Adrenal gland (tissue), 12 donors: ENCODE data around the gene LIMS1. TPM values are rescaled to one million over a fixed set of nuclear protein-coding genes. Genes with fewer than 3 reads are reported as not detected.
A peak's percentile ranks its signal among the peaks of the same experiment; 100 is the strongest.
"Not testable (repeated sequence)": the region's sequence is repeated elsewhere in the genome, so short reads cannot be mapped to it uniquely, and the experiment has no call there.

Experiments
- DNase-seq, 7 donors: peaks; one replicate each; pipeline ENCODE4 v3.0.0-alpha.2; 2019 to 2020
- H3K27ac ChIP-seq, 5 donors: fragments of 200-600 bp; sonication (generic) in 4 of 5; 1 replicate in 3 of 5; 2 replicates in 2 of 5; pipeline versions ENCODE4 v1.5.1 to v1.8.0; 2016 to 2020; ENCODE audit warnings: mild to moderate bottlenecking in 1 of 5
- H3K27me3 ChIP-seq: fragments of 200-600 bp; 2 replicates; pipeline ENCODE4 v1.8.0; 2021
- H3K36me3 ChIP-seq, 2 donors: fragments of 200-600 bp; replicated peaks in 1 of 2; 1 replicate in 1 of 2; 2 replicates in 1 of 2; pipeline versions ENCODE4 v1.5.1 to v1.8.0; 2018 to 2022
- H3K4me1 ChIP-seq, 2 donors: fragments of 200-600 bp; replicated peaks in 1 of 2; 1 replicate in 1 of 2; 2 replicates in 1 of 2; pipeline versions ENCODE4 v1.5.1 to v1.8.0; 2018 to 2021
- H3K4me3 ChIP-seq, 4 donors: fragments of 200-600 bp; sonication (generic) in 3 of 4; one replicate each; pipeline ENCODE4 v1.5.1; 2016 to 2018
- H3K9me3 ChIP-seq, 3 donors: fragments of 200-600 bp; sonication (generic) in 1 of 3; replicated peaks in 1 of 3; 1 replicate in 2 of 3; 2 replicates in 1 of 3; pipeline versions ENCODE4 v1.5.1 to v1.8.0; 2016 to 2021
- POLR2A ChIP-seq, 2 donors: fragments of 450-650 bp; IDR thresholded peaks; one replicate each; pipeline ENCODE4 v1.6.1; 2017; ENCODE audit warnings: antibody characterized with exemption in 2 of 2, mild to moderate bottlenecking in 2 of 2, moderate library complexity in 1 of 2
- WGBS, 4 donors: extraction: QIAGEN DNeasy Blood & Tissue Kit in 2 of 4; methylation state at CpG; one replicate each; pipeline versions ENCODE4 v1.1.5 to v1.1.7; 2013 to 2017; 5-methylcytosine and 5-hydroxymethylcytosine counted together
- intact Hi-C, 2 donors: fragments of 100-400 bp; cut with DNase I; formaldehyde crosslinking; loops; one replicate each; pipeline versions ENCODE4 v1.14.1 to v1.15.0; 2022 to 2023
- polyA plus RNA-seq, 3 donors: library from polyadenylated mRNA; stranded (reverse); fragments of 200-250 nt in 2 of 3; fragments of 350-450 nt in 1 of 3; fragmentation: Illumina TruSeq in 1 of 3; extraction: RNeasy Lipid Tissue Mini Kit (QIAGEN cat#74804) in 1 of 3; gene quantifications; one replicate each; pipeline ENCODE4 v1.2.3, GENCODE V29; 2013 to 2014
- total RNA-seq, 9 donors: library from RNA; depleted of rRNA in 4 of 9; stranded (reverse); fragments of >200 nt in 4 of 9; fragments of 120-200 nt in 1 of 9; fragmentation: NEBNext Ultra II Directional in 1 of 9; extraction: Animal tissue kit (Norgen Biotek cat#: 25700) in 1 of 9; gene quantifications; one replicate each; pipeline versions ENCODE4 v1.1.0 to v1.2.4, GENCODE V29; 2013 to 2023
- donor health status: healthy with polysubstance abuse.
- donor health status: Bipolar disorder and iron deficiency.
- donor health status: DM: yes; HTN: yes; CAD: no.
- donor health status: DM: no; HTN: no; CAD: no.
- donor health status: DM: no; HTN: no; CAD: no.
- donor health status: DM: yes; HTN: yes; CAD: no.

LIMS1 gene
- total and polyA plus RNA-seq, 12 donors = 33.5 to 182 (median 111) TPM

DNA sequence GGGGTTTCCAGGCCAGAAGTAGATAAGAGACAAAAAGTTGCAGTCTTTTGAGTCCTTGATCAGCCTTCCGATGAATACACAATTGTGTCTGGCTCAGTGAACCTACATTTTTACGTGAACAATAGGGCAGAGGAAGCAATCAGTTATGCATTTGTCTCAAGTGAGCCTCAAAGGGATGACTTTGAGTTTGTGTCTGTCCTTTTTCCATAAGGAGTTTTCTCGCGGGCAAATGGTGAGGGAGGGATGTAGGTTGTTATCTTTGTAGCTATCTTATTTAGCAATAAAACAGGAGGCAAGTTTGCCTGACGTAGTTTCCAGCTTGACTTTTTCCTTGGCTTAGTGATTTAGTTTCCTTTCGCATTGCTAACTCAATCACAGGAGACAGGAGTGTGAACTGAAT is 119.6 kb downstream of the LIMS1 start:
- H3K9me3 ChIP-seq, H3K27me3 ChIP-seq, intact Hi-C loops, H3K36me3 ChIP-seq, H3K4me1 ChIP-seq, H3K4me3 ChIP-seq: not testable (repeated sequence)
- WGBS, 4 donors = 16 to 20% methylated on average over 4 to 5 of the region's 6 CpGs; no CpG with 5 or more reads in 2 of the 4 donors
- peak overlapping the region in 4 of 5 donors; percentile 75 to 92 (median 83) for H3K27ac ChIP-seq
- DNase-seq = peak in 1 of 7 donors; percentile 55

DNA sequence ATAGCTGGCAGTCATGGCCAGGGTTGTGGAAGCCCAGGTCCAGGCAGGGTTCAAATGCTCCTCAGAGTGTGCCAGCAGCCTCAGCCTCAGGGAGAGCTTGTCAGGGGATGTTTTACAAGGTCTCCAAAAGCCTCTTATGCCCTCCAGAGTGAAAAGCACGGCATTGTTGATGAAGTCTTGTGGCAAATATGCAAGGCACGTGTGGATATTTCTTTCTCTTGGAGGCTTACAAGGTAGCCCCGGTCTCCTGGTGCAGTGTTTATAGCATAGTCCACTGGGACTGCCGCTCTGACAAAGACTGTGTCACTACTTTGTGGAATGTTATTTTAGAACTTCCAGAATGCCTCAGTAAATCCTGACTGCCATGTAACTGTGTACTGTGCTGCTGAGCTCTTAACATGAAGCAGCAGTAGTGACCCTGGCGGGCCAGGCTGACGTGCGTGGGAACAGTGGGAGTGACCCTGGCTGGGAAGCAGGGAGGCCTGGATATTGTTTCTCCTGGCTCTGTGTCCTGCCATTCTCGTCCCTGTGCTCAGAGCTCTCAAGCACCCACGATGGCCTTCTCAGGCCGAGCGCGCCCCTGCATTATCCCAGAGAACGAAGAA is 120.4 kb downstream of the LIMS1 start:
- peak; percentile 78 to 97 (median 88) for DNase-seq
- H3K4me3 ChIP-seq = not testable (repeated sequence)

DNA sequence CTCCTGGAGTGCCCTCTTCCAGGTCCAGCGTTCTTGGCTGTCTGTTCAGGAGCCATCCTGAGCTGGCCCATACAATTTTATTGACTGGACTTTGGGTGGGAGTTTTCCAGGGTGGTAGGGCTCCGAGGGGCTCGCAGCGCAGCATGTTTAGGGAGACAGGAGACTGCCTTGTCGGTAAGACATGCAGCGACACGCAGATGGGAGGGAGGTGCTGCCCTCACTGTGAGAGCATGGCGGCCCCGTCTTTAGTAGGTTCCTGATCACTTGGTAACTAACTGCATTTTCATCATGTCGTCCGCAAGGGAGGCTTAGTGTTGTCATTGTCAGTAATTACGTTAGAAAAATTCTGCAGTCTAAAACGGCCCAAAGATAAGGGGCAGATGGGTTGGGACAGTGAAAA is 121.0 kb downstream of the LIMS1 start:
- DNase-seq, H3K27ac ChIP-seq, H3K9me3 ChIP-seq, intact Hi-C loops, H3K36me3 ChIP-seq, H3K27me3 ChIP-seq, H3K4me1 ChIP-seq, H3K4me3 ChIP-seq: not testable (repeated sequence)
- WGBS, 4 donors = no CpG with 5 or more reads among the region's 13 CpGs

More for the DNA sequence above, 120.4 kb downstream of the LIMS1 start:
- 15 to 32% (median 16%) methylated on average over 4 to 9 of the region's 13 CpGs; no CpG with 5 or more reads in 1 of the 4 donors for WGBS, 4 donors
- H3K27me3 ChIP-seq, H3K36me3 ChIP-seq, intact Hi-C loops, H3K9me3 ChIP-seq, H3K4me1 ChIP-seq: not testable (repeated sequence)
- H3K27ac ChIP-seq = peak overlapping the region; percentile 53 to 92 (median 79)

DNA sequence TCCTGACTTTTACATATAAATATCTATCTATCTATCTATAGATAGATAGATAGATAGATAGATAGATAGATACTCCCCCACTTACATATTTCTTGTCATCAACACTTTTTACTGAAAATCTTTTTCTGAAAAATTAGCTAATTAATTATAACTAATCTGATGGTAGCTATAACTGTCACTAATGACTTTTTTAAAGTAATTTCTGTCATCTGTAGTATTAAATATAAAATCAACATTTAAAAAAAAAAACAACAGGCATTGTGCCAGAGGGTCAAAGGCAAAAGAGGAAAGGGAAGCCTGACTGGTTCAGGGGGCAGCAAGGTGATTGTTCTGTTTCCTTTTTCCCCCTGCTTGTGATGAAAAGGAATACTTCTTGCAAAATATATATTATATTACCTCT is 122.0 kb downstream of the LIMS1 start:
- peak overlapping the region in 1 of 4 donors; percentile 36 for H3K4me3 ChIP-seq
- DNase-seq, H3K4me1 ChIP-seq, H3K36me3 ChIP-seq, intact Hi-C loops, H3K9me3 ChIP-seq, H3K27me3 ChIP-seq, H3K27ac ChIP-seq: not testable (repeated sequence)

DNA sequence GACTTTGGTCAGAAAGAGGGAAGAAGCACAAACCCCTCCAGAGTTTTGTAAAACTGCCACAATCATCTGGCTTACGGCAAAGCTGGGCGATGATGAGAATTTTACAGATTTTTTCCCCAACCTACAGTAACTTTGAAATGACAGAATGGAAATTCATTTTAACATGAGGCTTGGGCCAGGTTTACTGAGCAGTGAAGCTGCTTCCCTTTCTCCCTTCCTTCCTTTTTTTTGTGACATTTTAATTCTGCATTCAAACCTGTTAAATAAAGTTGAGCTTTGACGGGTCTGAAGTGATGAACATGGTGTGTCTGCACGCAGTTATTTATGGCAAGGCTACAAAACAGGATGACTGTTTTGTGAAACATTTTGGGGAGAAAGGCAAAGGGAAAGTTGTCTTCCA is 123.2 kb downstream of the LIMS1 start:
- intact Hi-C loops, DNase-seq, H3K9me3 ChIP-seq, H3K4me3 ChIP-seq, H3K36me3 ChIP-seq, H3K27me3 ChIP-seq: not testable (repeated sequence)
- peak overlapping the region in 1 of 5 donors; percentile 21 for H3K27ac ChIP-seq
- H3K4me1 ChIP-seq = peaks cover 10 to 11% of the 10 kb centered on the region in 2 donors
- 56 to 79% (median 64%) methylated on average over 2 to 4 of the region's 4 CpGs for WGBS, 4 donors

DNA sequence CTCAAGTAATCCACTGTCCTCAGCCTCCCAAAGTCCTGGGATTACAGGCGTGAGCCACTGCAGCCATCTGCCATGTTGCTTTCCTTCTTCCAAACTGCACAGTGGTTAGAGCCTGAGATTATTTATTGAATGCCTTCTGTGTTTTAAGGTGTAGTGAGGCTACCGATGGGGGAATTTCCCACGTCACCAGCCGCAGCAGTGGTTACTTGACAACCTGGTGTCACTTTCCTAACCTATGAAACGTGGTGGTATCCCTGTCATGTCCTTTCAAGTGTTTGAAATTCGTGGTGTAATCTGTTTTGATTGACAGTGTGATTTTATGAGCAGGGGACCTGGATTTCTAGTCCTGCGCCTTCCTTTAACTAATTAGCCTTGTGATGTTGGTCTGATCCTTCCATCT is 124.3 kb downstream of the LIMS1 start:
- H3K27ac ChIP-seq, H3K9me3 ChIP-seq, H3K4me3 ChIP-seq, intact Hi-C loops, H3K27me3 ChIP-seq, DNase-seq, H3K36me3 ChIP-seq: not testable (repeated sequence)
- H3K4me1 ChIP-seq = peaks cover 20 to 21% of the 10 kb centered on the region in 2 donors
- WGBS, 4 donors = 48 to 87% (median 79%) methylated on average over 3 to 6 of the region's 7 CpGs

DNA sequence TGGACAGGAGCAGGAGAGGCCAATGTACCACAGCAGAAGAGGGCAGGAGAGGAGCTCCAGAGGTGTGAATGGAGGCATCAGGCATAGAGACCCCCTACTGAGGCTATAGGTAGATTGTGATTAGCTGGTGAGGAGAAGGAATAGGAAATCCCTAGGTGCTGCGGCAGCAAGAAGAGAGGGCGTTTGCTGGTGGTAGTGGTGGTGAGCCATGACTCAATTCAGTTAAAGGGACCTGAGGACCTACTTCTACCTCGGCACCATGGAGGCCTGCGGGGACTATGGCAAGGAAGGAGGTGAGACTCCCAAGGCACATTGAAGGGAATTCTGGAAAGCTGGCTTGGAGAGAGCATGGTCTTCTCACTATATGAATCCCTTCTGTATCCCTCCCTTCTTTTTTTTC is 127.2 kb downstream of the LIMS1 start:
- H3K4me3 ChIP-seq, H3K9me3 ChIP-seq, H3K36me3 ChIP-seq, H3K27me3 ChIP-seq, DNase-seq, intact Hi-C loops: not testable (repeated sequence)
- Histone ChIP-seq H3K27ac (peak overlapping the region; percentile 15 to 88 (median 78)), H3K4me1 (peaks cover 21 to 22% of the 10 kb centered on the region in 2 donors)
- WGBS, 4 donors = 50 to 56% (median 53%) methylated on average over 1 to 4 of the region's 4 CpGs

DNA sequence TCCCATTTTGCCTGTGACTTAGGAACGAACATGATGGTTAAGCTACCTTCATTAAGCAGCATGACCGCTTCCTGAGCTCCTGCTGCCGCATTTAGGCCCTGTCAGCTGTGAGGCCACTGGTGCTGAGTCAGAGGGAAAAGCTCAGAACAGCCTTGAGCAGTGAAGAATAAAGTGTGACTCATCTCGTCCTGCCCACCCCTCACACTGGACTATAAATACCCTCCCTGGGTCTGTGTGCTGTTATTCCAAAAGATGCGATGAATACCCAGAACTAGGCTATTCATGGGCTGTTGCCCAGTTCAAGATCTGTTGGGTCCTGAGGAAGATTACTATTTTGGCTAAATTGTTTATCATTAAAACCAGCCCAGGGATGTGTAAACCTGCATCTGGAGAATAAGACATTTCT is 127.9 kb downstream of the LIMS1 start:
- Histone ChIP-seq H3K27ac (peak overlapping the region; percentile 15 to 88 (median 78)), H3K4me1 (peaks cover 21 to 22% of the 10 kb centered on the region in 2 donors)
- TF ChIP-seq POLR2A (IDR thresholded peaks at IDR 0.05) = peak in 1 of 2 donors; percentile 85
- H3K36me3 ChIP-seq, intact Hi-C loops, H3K9me3 ChIP-seq, H3K4me3 ChIP-seq, H3K27me3 ChIP-seq: not testable (repeated sequence)
- peak; percentile 68 to 93 (median 83) for DNase-seq
- 18 to 40% (median 28%) methylated on average over 5 of the region's 5 CpGs for WGBS, 4 donors

DNA sequence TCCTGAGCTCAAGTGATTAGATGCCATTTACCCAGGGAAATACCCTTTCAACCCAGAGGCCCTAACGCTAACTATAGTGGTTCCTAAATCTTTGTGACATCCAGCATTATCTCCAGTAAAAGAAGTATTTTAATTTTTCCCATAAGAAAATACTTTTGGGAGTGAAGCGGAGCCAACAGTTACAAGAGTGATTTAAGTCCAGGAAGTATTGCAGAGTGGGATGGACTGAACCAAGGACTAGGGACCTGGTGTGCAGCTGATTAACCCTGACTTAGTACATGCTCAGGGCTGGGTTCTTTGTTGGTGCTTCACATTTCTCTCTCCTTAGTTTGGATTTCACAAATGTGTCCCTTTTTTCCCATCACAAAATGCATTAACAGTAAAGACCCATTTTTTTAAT is 129.1 kb downstream of the LIMS1 start:
- H3K27ac ChIP-seq = peak overlapping the region; percentile 15 to 88 (median 52)
- H3K9me3 ChIP-seq, DNase-seq, H3K27me3 ChIP-seq, H3K36me3 ChIP-seq, H3K4me3 ChIP-seq, intact Hi-C loops: not testable (repeated sequence)
- peaks cover 21 to 22% of the 10 kb centered on the region in 2 donors for H3K4me1 ChIP-seq
- 55 to 64% (median 59%) methylated on average over 2 of the region's 2 CpGs for WGBS, 4 donors

DNA sequence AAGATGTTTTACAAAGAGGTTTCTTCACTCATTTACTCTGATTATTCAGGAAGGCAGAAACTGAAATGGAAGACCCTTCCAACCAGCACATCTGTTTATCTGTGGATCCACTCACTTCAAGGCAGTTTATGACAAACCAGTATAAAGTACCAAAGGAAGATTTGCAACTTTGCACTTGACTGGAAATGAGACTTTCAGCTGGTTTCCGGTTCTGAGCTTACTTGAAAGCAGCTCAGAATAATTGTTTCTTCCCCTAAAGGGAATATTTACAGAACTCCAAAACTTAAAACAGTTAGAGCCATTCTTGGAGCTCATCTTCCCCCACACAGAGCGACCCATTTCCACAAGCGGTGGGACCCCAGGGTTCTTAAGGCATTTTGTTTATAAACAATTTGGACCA is 129.8 kb downstream of the LIMS1 start:
- H3K4me3 ChIP-seq, H3K9me3 ChIP-seq, intact Hi-C loops, H3K27me3 ChIP-seq, H3K36me3 ChIP-seq, DNase-seq: not testable (repeated sequence)
- Histone ChIP-seq H3K27ac (peak overlapping the region in 2 of 5 donors; percentile 8 to 88), H3K4me1 (peaks cover 21 to 22% of the 10 kb centered on the region in 2 donors)
- 70 to 83% (median 76%) methylated on average over 3 of the region's 3 CpGs for WGBS, 4 donors

DNA sequence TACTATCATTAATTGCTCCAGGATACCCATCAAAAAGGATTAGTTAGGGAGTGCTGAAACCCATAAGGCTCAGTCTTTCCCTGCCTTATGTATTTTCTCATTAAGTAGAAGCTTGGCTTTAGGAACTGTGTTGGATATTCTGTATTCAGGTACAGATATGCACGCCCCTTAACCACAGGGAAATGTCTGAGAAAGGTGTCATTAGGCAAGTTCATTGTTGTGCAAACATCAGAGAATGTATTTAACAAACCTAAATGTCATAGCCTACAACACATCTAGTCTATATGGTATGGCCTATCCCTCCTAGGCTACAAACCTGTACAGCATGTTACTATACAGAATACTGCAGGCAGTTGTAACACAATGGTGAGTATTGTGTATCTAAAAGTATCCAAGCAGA is 130.7 kb downstream of the LIMS1 start:
- H3K9me3 ChIP-seq, H3K4me3 ChIP-seq, H3K27me3 ChIP-seq, H3K36me3 ChIP-seq, intact Hi-C loops, H3K27ac ChIP-seq, DNase-seq: not testable (repeated sequence)
- H3K4me1 ChIP-seq = peaks cover 21 to 22% of the 10 kb centered on the region in 2 donors
- WGBS, 4 donors = 88 to 100% (median 93%) methylated on average over 1 of the region's 1 CpG
